Measurements from ENCODE around the gene CDH5. TPM values are rescaled to one million over a fixed set of nuclear protein-coding genes. Genes with fewer than 3 reads are reported as not detected.

CDH5 gene
- total and polyA plus RNA-seq, 8 donors: 77.2 to 179 (median 154) TPM

DNA sequence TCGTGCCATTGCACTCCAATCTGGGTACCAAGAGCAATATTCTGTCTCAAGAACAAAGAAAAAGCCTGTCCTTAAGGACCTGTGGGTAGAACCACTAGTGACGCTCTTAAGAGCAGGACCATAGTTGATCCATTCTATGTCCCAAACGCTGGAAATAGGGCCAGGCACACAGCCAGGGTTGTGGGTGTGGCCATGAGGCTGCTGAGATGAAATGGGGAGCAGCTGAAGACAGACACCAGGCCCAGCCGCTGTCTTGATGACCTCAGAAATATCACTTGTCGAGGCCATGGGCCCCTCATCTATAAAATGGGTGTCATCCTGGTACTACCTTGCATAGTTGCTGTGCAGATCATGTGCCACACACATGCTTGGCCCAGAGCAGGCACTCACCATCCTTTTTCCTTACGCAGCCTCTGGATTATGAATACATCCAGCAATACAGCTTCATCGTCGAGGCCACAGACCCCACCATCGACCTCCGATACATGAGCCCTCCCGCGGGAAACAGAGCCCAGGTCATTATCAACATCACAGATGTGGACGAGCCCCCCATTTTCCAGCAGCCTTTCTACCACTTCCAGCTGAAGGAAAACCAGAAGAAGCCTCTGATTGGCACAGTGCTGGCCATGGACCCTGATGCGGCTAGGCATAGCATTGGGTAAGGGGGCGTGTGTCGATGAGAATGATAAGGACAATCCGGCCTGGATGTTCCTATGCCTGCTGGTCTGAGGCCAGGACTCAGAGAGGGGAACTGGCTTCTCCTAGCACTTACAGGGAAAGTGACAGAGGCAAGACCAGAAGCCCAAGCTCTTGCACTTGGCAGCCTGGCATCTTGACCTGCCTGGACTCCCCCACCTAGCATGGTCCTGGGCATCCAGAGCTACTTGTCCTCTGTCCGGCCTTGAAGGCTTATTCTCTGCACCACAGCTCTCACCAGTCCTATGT is 25.5 kb downstream of the CDH5 start:
- H3K4me1 ChIP-seq: no peaks in the 10 kb centered on the region
- ATAC-seq (no peak), DNase-seq (no peak)
- peaks cover 3 to 13% of the 10 kb centered on the region in 2 donors for H3K36me3 ChIP-seq
- intact Hi-C loops (cut with DNase I): no loop called here
- no peak overlapping the region for H3K27ac ChIP-seq
- TF ChIP-seq, protein P1, sequence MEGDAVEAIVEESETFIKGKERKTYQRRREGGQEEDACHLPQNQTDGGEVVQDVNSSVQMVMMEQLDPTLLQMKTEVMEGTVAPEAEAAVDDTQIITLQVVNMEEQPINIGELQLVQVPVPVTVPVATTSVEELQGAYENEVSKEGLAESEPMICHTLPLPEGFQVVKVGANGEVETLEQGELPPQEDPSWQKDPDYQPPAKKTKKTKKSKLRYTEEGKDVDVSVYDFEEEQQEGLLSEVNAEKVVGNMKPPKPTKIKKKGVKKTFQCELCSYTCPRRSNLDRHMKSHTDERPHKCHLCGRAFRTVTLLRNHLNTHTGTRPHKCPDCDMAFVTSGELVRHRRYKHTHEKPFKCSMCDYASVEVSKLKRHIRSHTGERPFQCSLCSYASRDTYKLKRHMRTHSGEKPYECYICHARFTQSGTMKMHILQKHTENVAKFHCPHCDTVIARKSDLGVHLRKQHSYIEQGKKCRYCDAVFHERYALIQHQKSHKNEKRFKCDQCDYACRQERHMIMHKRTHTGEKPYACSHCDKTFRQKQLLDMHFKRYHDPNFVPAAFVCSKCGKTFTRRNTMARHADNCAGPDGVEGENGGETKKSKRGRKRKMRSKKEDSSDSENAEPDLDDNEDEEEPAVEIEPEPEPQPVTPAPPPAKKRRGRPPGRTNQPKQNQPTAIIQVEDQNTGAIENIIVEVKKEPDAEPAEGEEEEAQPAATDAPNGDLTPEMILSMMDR (IDR thresholded peaks at IDR 0.05): no peak
- H3K27me3 ChIP-seq: no peaks in the 10 kb centered on the region
- H3K4me3 ChIP-seq: no peak overlapping the region
- H3K9me3 ChIP-seq: no peaks in the 10 kb centered on the region

DNA sequence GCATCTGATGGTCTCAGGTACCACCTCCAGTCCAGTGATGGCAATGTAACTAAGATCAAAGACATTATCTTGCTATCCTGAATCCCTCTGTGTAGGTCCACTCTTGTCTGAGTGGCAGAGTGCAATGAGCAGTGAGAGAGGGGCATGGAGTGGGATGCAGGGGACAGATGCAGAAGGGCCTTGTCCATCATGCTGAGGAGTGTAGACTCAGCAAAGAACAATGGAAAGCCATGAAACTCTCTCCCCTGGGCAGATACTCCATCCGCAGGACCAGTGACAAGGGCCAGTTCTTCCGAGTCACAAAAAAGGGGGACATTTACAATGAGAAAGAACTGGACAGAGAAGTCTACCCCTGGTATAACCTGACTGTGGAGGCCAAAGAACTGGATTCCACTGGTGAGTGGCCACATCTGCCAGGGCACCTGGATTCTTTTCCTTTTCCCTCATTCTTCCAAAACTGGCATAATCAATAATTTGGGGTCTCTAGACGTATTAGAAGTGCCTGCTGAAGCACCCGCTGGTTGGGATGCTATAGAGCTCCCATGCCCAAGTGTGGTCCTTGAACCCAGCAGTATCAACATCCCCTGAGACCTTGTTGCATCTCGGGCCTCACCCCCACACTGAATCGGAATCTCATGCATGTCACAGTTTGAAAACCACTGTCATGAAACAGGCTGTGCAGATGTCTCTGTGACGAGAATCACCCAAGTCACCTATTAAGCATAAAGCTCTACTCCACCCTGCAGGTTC is 29.5 kb downstream of the CDH5 start:
- no peak for ATAC-seq
- H3K4me3 ChIP-seq: no peak overlapping the region
- DNase-seq: no peak
- H3K4me1 ChIP-seq: no peaks in the 10 kb centered on the region
- H3K27ac ChIP-seq: no peak overlapping the region
- H3K36me3 ChIP-seq: peaks cover 3 to 7% of the 10 kb centered on the region in 2 donors
- intact Hi-C loops (cut with DNase I): no loop called here
- H3K9me3 ChIP-seq: no peaks in the 10 kb centered on the region
- TF ChIP-seq, protein P1 (IDR thresholded peaks at IDR 0.05): no peak
- no peaks in the 10 kb centered on the region for H3K27me3 ChIP-seq

DNA sequence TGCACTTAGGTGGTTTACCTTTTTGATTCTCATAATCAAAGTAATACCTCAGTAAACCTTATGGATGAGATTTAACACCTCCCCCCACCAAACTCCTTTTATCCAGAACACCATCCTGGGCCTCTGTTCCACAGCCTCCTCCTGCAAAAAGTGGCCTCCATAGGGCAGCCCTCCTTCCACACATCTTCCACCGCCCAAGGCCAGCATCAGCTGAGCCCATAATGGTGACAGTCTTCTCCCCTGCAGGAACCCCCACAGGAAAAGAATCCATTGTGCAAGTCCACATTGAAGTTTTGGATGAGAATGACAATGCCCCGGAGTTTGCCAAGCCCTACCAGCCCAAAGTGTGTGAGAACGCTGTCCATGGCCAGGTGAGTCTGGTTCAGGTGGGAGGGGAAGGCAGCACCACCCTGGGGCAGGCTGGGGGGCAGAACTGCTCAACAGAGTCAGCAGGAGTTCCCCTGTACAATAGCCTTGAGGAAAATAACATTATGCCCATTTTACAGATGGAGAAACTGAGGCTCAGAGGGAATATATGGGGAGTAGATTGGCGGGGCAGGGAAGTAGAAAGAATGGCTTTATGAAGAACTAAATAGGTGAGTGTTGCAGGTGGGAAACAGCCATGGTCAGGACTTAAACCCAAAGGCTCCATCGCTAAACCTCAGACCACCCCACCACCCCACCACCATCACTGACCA is 31.4 kb downstream of the CDH5 start:
- ATAC-seq (no peak), DNase-seq (no peak)
- no peaks in the 10 kb centered on the region for H3K4me1 ChIP-seq
- no peaks in the 10 kb centered on the region for H3K27me3 ChIP-seq
- H3K9me3 ChIP-seq: no peaks in the 10 kb centered on the region
- peaks cover 3 to 10% of the 10 kb centered on the region in 2 donors for H3K36me3 ChIP-seq
- intact Hi-C loops (cut with DNase I): no loop called here
- H3K4me3 ChIP-seq: no peak overlapping the region
- no peak overlapping the region for H3K27ac ChIP-seq
- TF ChIP-seq, protein P1 (IDR thresholded peaks at IDR 0.05): no peak

DNA sequence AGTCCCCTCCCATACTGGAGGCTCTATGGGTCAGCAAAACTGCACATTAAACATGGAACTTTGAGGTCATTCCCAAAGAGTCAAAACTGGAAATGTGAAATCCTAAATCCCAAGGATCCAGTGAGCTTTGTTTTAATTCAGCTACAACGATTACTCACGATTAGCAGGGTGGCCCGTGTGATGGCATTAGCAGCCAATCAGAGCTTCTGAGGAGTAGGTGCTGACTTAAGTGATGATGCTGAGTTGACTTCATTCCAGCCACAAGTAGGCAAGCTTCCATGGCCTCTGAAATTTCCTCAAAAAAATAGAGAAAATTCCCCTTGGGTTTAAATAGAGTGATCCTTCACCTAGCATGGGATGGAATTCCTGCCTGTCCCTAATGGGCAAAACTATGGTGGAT is 32.5 kb downstream of the CDH5 start:
- no peak overlapping the region for H3K4me3 ChIP-seq
- DNase-seq (no peak), ATAC-seq (no peak)
- no peak overlapping the region for H3K27ac ChIP-seq
- no peaks in the 10 kb centered on the region for H3K4me1 ChIP-seq
- intact Hi-C loops (cut with DNase I): no loop called here
- no peaks in the 10 kb centered on the region for H3K9me3 ChIP-seq
- H3K27me3 ChIP-seq: no peaks in the 10 kb centered on the region
- peaks cover 0 to 16% of the 10 kb centered on the region in 2 donors for H3K36me3 ChIP-seq
- TF ChIP-seq, protein P1 (IDR thresholded peaks at IDR 0.05): no peak
